Activated effector memory CD4-positive, alpha-beta T cell treated with Interleukin-2 at 50 U/mL for 16 hours (primary cell): ENCODE results near the gene NTS.

Experiments used
- DNase-seq: peaks from one replicate; pipeline ENCODE4 v3.0.0-alpha.2; 2020

The NTS gene

GRCh38 chr12:85874031-85874461 lies at the start of gene NTS:
Gene NTS, plus strand, starts transcription at chr12:85874295. Its CDS starts 109 bp downstream, at chr12:85874404.
- DNase-seq: no peak

- no peak for DNase-seq
Measured at GRCh38 chr12:85825746-85826145, 48.3 kb upstream of the NTS start.

GRCh38 chr12:85828576-85828975 lies 45.5 kb upstream of the NTS start:
- DNase-seq: no peak

GRCh38 chr12:85829391-85829790 lies 44.7 kb upstream of the NTS start:
- DNase-seq: no peak

- DNase-seq: no peak
Measured at GRCh38 chr12:85831327-85831990, 42.6 kb upstream of the NTS start.

- DNase-seq: no peak
Measured at GRCh38 chr12:85833579-85833978, 40.5 kb upstream of the NTS start.

- DNase-seq: no peak
Measured at GRCh38 chr12:85834378-85834777, 39.7 kb upstream of the NTS start.

GRCh38 chr12:85835426-85836196 lies 38.5 kb upstream of the NTS start:
- DNase-seq: no peak

- DNase-seq: no peak
Measured at GRCh38 chr12:85836197-85837090, 37.7 kb upstream of the NTS start, which contains the start of gene RASSF9. Gene RASSF9, minus strand, starts transcription at chr12:85836409. Its CDS starts 208 bp downstream, at chr12:85836201.

GRCh38 chr12:85843606-85844310 lies 30.3 kb upstream of the NTS start:
- DNase-seq: no peak

- DNase-seq: no peak
Measured at GRCh38 chr12:85849344-85849743, 24.8 kb upstream of the NTS start.

GRCh38 chr12:85855305-85855704 lies 18.8 kb upstream of the NTS start:
- no peak for DNase-seq

- DNase-seq: no peak
Measured at GRCh38 chr12:85856966-85857365, 17.1 kb upstream of the NTS start.

- DNase-seq: no peak
Measured at GRCh38 chr12:85865890-85866289, 8.2 kb upstream of the NTS start.

GRCh38 chr12:85866986-85867776 lies 6.9 kb upstream of the NTS start:
- DNase-seq: no peak

GRCh38 chr12:85872497-85873091 lies 1.5 kb upstream of the NTS start:
- no peak for DNase-seq

GRCh38 chr12:85877459-85877858 lies 3.4 kb downstream of the NTS start:
- no peak for DNase-seq

- DNase-seq: no peak
Measured at GRCh38 chr12:85883763-85884162, 9.7 kb downstream of the NTS start.

- DNase-seq: no peak
Measured at GRCh38 chr12:85894653-85895052, 20.6 kb downstream of the NTS start.

GRCh38 chr12:85920324-85920947 lies 46.3 kb downstream of the NTS start:
- no peak for DNase-seq
